Retinal pigment epithelial cell (primary cell): ENCODE measurements around the gene MRPL19.
A peak's percentile ranks its signal among the peaks of the same experiment; 100 is the strongest.

Experiments
- DNase-seq: peaks from one replicate; pipeline ENCODE4 v3.0.0-alpha.2; 2010; ENCODE audit warnings: low read depth
- H3K4me3 ChIP-seq: 2 replicates; pipeline ENCODE4 v1.5.1; 2011; ENCODE audit warnings: mild to moderate bottlenecking, low read length, control low read depth, moderate library complexity
- TF ChIP-seq, protein P1 (sequence below): conservative IDR thresholded peaks from 2 replicates; pipeline ENCODE4 v1.5.1; 2011; ENCODE audit warnings: low read depth, low read length, control low read depth, inconsistent platforms

Gene MRPL19

DNA sequence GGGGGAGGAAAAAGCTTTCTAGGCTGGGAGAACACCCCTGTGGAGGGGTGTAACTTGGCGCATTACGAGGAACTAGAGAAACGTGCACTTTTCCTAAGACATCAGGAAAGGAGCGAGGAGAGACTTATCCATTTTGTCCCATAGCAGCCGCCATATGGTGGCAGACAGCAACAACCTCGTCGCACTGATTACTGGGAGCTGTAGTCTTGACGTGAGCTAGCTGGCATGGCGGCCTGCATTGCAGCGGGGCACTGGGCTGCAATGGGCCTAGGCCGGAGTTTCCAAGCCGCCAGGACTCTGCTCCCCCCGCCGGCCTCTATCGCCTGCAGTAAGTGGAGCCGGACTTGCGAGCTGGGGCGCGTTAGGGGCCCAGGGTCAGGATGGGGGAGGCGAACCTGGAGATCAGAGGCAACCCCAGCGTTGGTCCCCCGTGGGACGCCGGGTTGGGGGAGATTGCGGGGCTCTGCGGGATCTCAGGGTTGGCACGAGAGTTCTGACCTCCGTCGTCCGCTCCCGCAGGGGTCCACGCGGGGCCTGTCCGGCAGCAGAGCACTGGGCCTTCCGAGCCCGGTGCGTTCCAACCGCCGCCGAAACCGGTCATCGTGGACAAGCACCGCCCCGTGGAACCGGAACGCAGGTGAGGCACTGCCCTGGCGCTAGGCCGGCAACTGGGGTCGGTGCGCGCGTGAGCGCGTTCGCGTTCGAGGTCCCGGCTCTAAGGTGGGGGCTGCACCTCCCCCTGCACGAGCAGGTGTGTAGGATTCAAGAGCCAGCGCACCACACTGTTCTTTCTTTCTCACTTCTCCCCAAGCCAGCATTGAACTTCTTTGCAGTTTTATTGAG is at the start of gene MRPL19:
Gene MRPL19 (plus strand): TSS at position 201 of the 843 bp plus-strand sequence. CDS start 25 bp downstream, at position 226.
- peak within 1 kb of the TSS; percentile 91 for H3K4me3 ChIP-seq
- DNase-seq, result peak; percentile 75
- TF ChIP-seq, protein P1, sequence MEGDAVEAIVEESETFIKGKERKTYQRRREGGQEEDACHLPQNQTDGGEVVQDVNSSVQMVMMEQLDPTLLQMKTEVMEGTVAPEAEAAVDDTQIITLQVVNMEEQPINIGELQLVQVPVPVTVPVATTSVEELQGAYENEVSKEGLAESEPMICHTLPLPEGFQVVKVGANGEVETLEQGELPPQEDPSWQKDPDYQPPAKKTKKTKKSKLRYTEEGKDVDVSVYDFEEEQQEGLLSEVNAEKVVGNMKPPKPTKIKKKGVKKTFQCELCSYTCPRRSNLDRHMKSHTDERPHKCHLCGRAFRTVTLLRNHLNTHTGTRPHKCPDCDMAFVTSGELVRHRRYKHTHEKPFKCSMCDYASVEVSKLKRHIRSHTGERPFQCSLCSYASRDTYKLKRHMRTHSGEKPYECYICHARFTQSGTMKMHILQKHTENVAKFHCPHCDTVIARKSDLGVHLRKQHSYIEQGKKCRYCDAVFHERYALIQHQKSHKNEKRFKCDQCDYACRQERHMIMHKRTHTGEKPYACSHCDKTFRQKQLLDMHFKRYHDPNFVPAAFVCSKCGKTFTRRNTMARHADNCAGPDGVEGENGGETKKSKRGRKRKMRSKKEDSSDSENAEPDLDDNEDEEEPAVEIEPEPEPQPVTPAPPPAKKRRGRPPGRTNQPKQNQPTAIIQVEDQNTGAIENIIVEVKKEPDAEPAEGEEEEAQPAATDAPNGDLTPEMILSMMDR, result no peak

DNA sequence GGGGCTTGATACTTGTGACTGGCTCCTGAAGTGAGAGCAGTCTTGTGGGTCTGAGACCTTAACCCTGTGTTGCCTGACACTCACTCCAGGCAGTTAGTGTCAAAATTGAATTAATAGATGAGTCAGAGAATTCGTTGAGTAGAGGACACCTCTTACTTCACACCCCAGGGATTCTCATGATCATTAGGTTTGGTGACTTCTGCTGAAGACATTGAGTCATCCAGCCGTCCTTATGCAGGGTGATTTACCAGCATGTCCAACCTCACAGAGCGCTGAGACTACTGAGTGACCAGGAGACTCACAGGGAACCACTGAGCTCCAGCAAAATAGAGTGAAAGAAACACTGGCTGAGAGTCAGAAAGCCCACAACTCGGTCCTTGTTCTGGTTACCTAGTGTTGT is 49.8 kb upstream of the MRPL19 start:
- no peak overlapping the region for H3K4me3 ChIP-seq
- no peak for DNase-seq
- TF ChIP-seq, protein P1, result no peak

DNA sequence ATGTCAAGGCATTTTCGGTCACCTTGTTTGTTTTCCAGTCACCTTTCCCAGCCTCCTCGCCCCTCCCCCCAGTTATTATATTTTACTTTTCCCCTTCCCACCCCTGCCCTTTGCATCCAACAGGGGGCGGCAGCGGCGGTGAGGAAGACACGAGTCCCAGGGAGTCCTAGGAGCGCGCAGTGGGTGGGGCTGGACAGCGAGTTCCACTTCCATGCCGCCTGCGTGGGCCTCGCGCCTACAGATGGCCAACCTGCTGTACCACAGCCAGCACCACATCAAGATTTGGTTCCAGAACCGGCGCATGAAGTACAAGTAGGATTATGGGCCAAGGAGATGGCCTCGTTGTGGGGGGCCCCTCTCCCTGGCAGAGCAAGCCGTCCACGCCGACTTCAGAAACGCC is 48.6 kb upstream of the MRPL19 start:
- TF ChIP-seq, protein P1, result peak; percentile 17
- no peak overlapping the region for H3K4me3 ChIP-seq
- no peak for DNase-seq

DNA sequence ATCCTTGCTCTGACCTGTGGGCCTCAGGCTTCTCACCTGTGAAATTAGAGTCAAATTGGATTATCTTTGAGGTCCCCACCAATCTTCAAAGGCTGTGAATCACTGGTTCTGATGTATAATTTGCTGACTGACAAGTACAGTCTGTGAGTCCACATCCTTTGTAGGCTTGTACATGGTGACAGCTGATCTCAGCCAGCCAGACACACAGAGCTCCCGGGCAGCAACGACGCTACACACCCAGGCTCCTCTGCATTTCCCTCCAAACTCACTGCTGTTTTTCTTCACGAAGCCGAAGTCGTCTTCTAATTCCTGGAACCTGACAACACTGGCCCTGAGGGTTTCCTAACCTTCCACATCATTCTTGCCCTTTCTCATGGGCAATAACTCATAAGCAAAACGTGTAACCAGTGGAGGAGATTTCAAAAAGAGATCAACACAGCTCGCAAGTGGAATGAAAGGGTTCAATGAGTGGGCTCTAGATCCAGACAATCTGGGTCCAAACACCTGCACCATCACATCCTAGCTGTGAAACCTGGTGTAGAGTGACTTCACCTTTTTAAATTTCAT is 47.9 kb upstream of the MRPL19 start:
- TF ChIP-seq, protein P1, result no peak
- no peak overlapping the region for H3K4me3 ChIP-seq
- no peak for DNase-seq

DNA sequence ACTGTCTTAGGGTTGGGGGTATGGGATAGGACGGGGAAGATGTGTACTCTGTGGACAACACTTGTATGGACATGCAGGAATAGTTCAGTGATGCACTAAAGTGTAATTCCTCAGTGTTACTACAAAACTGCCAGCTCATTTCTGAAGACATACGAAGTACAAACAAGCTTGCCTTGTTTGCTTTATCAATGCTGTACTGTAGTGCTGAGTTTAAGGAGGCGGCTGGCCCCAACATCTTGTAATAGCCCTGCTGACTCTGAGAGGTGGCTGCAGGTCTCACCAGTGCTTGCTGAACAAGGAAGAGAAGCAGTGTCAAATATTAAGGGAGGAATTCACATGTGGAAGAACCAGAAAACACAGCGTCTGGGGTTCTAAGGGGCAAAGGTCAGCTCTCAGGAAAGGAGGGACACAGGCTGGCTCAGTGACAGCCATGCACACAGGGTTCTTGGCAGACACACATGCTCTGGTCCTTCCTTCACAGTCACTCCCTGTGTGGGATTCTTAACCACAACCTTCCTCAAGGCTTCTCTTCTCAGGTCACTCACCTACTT is 46.0 kb upstream of the MRPL19 start:
- H3K4me3 ChIP-seq, result no peak overlapping the region
- no peak for DNase-seq
- TF ChIP-seq, protein P1, result no peak

DNA sequence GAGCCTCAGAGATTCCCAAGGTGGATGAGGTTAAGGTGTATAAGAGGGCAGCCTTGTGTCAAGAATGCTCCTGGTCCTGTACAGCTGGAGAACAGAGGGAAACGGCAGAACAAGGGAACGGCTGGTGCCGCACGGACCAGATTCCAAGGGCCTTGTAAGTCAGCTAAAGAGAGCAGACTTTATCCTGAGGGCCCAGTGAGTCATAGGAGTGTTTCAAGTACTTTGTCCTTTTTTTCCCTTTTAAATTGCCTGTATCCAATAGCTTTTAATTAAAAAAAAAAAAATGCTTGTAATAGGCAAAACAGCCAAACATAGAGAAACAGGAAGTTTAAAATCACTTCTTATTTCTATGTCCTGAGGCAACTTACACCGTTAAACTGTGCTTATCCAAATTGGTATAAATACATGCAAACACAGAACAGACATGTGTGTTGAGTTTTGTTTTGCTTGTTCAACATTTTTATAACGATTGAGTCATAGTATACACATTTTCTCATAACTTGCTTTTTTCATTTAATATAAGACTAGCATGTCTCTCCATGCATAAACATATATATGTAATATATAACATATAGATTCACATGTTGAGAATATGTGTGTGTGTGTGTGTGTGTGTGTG is 43.8 kb upstream of the MRPL19 start:
- TF ChIP-seq, protein P1, result no peak
- DNase-seq, result peak; percentile 92
- H3K4me3 ChIP-seq, result no peak overlapping the region
